ENCODE data around the gene C15orf61. TPM values are rescaled to one million over a fixed set of nuclear protein-coding genes. Genes with fewer than 3 reads are reported as not detected.

Gene C15orf61
- total and polyA plus RNA-seq, 2 of the 13 experiments (the other 11 are each of a cell fraction or from before 2014, with no cell fraction given) = 2.1 to 6.6 TPM

- Histone ChIP-seq H3K4me3 (replicated peaks in 1 of 3; ENCODE audit: insufficient read depth in 1 of 3, low read depth in 2 of 3, low read length in 3 of 3) (no peak overlapping the region), H3K9me3 (ENCODE audit: low read length) (no peaks in the 10 kb centered on the region)
- WGBS (ENCODE audit: low lambda C conversion rate) = 89% methylated on average over 3 of the region's 3 CpGs
Measured at GRCh38 chr15:67547836-67548235, 26.9 kb downstream of the C15orf61 start.

More at GRCh38 chr15:67547836-67548235, 26.9 kb downstream of the C15orf61 start:
- intact Hi-C loops (cut with micrococcal nuclease; ENCODE audit: unreplicated experiment) = no loop called here
- H2AFZ ChIP-seq (ENCODE audit: low read length) = no peak overlapping the region
- H3K4me2 ChIP-seq (ENCODE audit: low read depth, low read length) = no peak overlapping the region
- H3K27ac ChIP-seq (ENCODE audit: extremely low read length, insufficient read depth, low read length) = no peak overlapping the region
- no peaks in the 10 kb centered on the region for H3K79me2 ChIP-seq (ENCODE audit: insufficient read depth, low read length)
- no peak overlapping the region for H3K9ac ChIP-seq (ENCODE audit: insufficient read depth, low read depth, low read length)
- no peaks in the 10 kb centered on the region for H4K20me1 ChIP-seq (ENCODE audit: insufficient read depth, low read length)
- ATAC-seq (no peak), FAIRE-seq (no peak), DNase-seq (ENCODE audit: low spot score) (no peak)
- ChIA-PET POLR2A (no interaction called here), CTCF (ENCODE audit: low intra/inter-chr PET ratio, low total read pairs) (no interaction called here)
- BruUV-seq (replicated peaks) = no TSS peak
- H3K27me3 ChIP-seq (ENCODE audit: control insufficient read depth in 1 of 2, insufficient read depth in 2 of 2, low read length in 2 of 2) = no peaks in the 10 kb centered on the region; a peak in 1 of 5 replicates
- in situ Hi-C loops (cut with HindIII; ENCODE audit: extremely low pct_ligation_motif_present, low pct_unique_long_range_greater_than_20kb) = no loop called here
- H3K36me3 ChIP-seq (replicated peaks in 1 of 2; ENCODE audit: control insufficient read depth in 1 of 2, insufficient read depth in 2 of 2, low read length in 2 of 2) = peaks cover 2 to 12% of the 10 kb centered on the region in 2 experiments; a peak in 4 of 5 replicates
- TF ChIP-seq HNF1A (IDR thresholded peaks at IDR 0.05; ENCODE audit: low read depth) = no peak
- TF ChIP-seq HNF1A (CRISPR knock-in tag; IDR thresholded peaks at IDR 0.05; ENCODE audit: borderline replicate concordance) = no peak
- TF ChIP-seq NCOR1 (IDR thresholded peaks at IDR 0.05; ENCODE audit: borderline replicate concordance, low read length) = no peak
- peaks cover 24% of the 10 kb centered on the region for H3K4me1 ChIP-seq (ENCODE audit: insufficient read depth, low read length)
